Esophagus squamous epithelium (tissue), 4 donors: ENCODE data around the gene NPY4R2.
"Not testable (repeated sequence)": the region's sequence is repeated elsewhere in the genome, so short reads cannot be mapped to it uniquely, and the experiment has no call there.

Experiments used
- POLR2A ChIP-seq, 4 donors: fragments of 450-650 bp; IDR thresholded peaks; one replicate each; pipeline ENCODE4 v1.6.1; 2017; ENCODE audit warnings: antibody characterized with exemption in 4 of 4, mild to moderate bottlenecking in 4 of 4, moderate library complexity in 3 of 4
- TF ChIP-seq, protein P1 (sequence below), 6 experiments: fragments of 450-650 bp in 4 of 6; fragments of 200-600 bp in 2 of 6; sonication (generic) in 2 of 6; IDR thresholded peaks; one replicate each; pipeline ENCODE4 v1.5.1; 2016 to 2019; ENCODE audit warnings: antibody characterized with exemption in 6 of 6, mild to moderate bottlenecking in 4 of 6, moderate library complexity in 4 of 6

DNA sequence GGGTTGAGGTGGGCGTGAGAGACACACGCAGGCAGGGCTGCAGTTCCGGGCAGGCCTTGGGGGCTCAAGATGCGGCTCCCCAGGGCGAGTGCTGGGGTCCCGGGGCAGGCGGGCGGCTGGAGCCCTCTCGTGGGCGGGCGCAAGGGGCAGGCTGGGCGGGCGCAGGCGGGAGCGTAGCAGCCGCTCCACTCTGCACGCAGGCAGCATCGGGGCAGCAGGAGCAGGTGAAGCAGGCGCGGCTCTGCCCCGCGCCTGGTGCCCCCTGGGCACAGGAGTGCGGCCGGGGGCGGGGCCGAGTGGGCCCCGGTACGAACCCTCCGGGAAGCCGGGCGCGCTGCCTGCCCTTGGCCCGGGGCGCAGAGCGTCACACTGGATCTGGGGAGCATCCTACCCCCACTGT lies at the start of gene NPY4R2:
- TF ChIP-seq, protein P1, sequence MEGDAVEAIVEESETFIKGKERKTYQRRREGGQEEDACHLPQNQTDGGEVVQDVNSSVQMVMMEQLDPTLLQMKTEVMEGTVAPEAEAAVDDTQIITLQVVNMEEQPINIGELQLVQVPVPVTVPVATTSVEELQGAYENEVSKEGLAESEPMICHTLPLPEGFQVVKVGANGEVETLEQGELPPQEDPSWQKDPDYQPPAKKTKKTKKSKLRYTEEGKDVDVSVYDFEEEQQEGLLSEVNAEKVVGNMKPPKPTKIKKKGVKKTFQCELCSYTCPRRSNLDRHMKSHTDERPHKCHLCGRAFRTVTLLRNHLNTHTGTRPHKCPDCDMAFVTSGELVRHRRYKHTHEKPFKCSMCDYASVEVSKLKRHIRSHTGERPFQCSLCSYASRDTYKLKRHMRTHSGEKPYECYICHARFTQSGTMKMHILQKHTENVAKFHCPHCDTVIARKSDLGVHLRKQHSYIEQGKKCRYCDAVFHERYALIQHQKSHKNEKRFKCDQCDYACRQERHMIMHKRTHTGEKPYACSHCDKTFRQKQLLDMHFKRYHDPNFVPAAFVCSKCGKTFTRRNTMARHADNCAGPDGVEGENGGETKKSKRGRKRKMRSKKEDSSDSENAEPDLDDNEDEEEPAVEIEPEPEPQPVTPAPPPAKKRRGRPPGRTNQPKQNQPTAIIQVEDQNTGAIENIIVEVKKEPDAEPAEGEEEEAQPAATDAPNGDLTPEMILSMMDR (IDR thresholded peaks at IDR 0.05) = not testable (repeated sequence)
- not testable (repeated sequence) for TF ChIP-seq POLR2A (IDR thresholded peaks at IDR 0.05)
